CD4-positive, alpha-beta T cell treated with Interleukin-10 for 1 hour (primary cell): ENCODE data around the gene DIAPH2.
"Not testable (repeated sequence)": the region's sequence is repeated elsewhere in the genome, so short reads cannot be mapped to it uniquely, and the experiment has no call there.

Source experiments
- DNase-seq: peaks from one replicate; pipeline ENCODE4 v3.0.0-alpha.2; 2020

DIAPH2 gene

DNA sequence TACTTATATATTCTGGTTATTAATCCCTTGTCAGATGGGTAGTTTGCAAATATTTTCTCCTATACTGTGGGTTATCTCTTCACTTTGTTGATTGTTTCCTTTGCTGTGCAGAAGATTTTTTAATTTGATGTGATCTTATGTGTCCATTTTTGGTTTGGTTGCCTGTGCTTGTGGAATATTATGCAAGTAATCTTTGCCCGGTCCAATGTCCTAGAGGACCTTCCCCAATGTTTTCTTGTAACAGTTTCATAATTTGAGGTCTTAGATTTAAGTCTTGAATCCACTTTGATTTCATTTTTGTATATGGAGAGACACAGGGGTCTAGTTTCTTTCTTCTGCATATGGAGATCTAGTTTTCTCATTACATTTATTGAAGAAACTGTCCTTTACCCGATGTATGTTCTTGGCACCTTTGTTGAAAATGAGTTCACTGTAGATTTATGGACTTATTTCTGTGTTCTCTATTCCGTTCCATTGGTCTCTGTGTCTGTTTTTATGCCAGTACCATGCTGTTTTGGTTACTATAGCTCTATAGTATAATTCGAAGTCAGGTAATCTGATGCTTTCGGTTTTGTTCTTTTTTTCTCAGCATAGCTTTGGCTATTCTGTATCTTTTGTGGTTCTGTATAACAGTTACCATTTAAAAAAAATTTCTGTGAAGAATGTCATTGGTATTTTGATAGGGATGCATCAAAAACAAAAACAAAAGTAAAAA lies 34.7 kb downstream of the DIAPH2 start:
- DNase-seq: no peak

DNA sequence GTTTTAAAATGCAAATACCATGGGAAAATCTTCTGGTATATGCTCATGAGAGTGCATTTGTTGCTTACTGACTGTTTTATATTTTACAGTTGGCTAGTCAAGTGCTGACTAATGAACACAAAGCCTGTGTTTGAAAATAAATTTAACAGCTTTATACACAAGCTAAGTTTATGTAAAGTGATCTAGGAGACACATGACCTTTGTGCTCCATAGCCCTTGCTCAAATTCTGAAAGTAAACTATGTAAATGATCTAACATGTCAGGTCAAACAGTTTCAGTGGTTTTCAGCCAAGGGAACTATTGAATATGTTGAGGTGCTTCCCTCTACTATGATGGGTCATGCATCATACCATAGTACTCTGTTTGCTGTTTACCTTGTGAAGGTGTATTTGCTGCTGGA lies 36.7 kb downstream of the DIAPH2 start:
- DNase-seq: no peak

DNA sequence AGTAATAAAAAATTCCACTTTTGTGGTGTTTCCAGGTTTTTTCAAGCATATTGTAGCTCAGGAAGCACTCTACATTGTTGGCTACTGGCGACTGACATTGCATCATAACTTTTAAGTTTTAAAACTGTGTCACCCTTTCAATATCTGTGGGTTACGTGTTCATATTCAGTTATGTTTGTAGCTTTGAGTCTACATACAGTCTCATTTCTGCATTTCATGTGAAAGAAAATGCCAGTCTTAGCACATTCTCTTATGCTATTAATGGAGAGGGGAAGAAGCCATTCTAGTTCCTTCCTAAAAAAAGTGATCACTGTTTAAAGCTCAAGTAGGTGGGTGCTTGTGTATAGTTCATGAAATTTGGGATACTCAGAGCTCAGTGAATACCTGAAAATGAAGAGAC lies 38.1 kb downstream of the DIAPH2 start:
- DNase-seq: no peak

GRCh38 chrX:96729053-96729452 lies 44.4 kb downstream of the DIAPH2 start:
- no peak for DNase-seq

DNA sequence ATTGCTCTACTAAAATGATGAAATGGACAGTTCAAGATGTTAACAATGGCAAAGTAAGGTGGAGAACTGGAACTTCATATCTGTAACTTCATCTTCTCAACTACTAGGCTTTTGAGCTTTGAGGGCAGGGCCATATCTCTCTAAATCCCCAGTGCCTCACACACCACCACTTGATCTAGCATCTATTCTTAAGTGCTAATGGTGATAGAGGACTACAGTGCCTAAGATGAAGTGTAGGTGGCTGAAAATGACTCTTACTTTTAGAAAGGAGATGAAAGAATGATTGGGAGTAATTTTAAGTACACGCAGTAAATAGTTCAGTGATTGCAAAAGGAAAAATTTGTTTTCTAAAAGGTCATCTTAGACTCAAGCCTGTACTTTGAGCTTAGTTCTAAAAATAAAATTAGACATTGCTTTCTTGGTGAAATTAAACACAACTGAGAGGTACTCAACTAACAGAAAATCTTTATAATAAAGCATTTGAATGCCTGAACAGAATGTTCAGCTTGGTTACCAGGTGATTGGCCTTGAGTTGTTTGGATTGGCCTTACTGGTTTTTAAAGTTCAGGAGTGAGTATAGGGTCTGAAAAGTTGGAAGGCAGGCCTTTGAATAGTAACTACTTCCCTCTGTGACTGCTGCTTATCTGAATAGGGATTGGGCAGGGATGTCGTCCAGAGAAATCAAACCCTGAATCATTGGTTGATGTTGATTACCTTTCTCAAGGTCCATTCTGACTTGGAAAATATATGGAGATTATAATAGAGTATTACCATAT lies 45.4 kb downstream of the DIAPH2 start:
- no peak for DNase-seq

DNA sequence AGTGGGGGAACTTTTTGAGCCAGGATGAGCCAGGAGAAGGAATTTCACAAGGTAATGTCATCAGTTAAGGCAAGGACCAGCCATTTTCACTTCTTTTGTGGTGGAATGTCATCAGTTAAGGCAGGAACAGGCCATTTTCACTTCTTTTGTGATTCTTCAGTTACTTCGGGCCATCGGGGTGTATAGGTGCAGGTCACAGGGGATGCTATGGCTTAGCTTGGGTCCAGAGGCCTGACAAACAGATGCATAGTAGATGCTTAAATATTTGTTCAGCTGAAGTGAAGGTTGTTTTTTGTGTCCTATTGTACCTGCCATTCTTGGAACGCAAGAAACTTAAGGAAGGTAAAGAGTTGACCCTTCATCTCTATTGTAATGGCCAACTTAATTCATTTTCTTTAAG lies 46.4 kb downstream of the DIAPH2 start:
- not testable (repeated sequence) for DNase-seq

DNA sequence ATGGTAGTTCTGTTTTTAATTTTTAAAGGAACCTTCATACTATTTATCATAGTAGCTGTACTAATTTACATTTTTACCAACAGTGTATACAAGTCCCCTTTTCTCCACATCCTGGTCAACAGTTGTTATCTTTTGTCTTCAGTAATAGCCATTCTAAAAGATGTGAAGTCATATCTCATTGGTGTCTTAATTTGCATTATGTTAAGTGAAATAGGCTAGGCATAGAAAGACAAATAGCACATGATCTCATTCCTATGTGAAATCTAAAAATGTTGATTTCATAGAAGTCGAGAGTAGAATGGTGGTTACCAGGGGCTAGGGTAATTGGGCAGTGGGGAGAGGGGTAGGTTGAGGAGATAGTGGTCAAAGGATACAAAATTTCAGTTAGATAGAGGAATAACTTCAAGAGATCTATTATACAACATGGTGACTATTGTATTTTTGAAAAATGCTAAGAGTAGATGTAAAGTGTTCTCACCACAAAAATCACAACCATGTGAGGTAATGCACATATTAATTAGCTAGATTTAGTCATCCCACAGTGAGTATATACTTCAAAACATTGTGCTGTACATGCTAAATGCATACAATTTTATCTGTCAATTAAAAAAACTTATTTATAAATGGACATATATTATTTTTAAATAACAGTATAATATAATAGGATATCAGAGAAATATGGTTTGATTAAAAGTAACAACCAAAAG lies 58.9 kb downstream of the DIAPH2 start:
- no peak for DNase-seq

GRCh38 chrX:96752781-96753180 lies 68.1 kb downstream of the DIAPH2 start:
- DNase-seq: no peak

GRCh38 chrX:96753230-96753629 lies 68.6 kb downstream of the DIAPH2 start:
- no peak for DNase-seq

DNA sequence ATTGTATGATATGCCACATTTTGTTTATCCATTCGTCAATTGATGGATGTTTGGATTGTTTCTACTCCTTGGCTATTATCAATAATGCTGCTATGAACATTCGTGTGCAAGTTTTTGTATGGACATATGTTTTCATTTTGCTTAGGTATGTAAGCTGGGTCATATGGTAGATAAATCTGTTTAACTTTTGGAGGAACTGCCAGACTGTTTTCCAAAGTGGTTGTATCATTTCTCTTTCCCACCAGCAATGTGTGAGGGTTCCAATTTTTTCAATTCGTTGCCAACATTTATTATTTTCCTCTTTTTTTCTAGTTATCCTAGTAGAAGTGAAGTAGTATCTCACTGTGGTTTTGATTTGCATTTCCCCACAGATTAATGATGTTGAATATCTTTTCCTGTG lies 71.8 kb downstream of the DIAPH2 start:
- DNase-seq: no peak

- no peak for DNase-seq
Observed at GRCh38 chrX:96761566-96761965, 76.9 kb downstream of the DIAPH2 start.

DNA sequence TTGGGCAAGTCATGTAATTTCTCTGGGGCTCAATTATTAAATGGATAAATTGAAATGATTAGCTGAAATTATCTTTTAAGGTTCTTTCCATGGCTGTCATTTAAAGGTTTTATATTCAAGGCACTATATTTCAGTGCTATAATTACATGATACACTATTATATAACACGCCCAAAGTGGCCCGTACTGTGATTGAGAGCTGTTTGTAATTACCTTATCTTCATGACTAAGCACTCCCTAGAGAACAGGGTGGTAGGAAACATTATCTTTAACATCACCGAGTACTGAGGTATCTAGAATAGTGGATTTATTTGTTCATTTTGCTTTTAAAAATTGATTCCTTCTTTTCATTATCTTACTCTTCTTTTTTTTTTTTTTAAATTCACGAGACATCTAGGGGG lies 79.0 kb downstream of the DIAPH2 start:
- DNase-seq: no peak

GRCh38 chrX:96764864-96765263 lies 80.2 kb downstream of the DIAPH2 start:
- no peak for DNase-seq

GRCh38 chrX:96770315-96770714 lies 85.7 kb downstream of the DIAPH2 start:
- DNase-seq: peak; percentile 1

DNA sequence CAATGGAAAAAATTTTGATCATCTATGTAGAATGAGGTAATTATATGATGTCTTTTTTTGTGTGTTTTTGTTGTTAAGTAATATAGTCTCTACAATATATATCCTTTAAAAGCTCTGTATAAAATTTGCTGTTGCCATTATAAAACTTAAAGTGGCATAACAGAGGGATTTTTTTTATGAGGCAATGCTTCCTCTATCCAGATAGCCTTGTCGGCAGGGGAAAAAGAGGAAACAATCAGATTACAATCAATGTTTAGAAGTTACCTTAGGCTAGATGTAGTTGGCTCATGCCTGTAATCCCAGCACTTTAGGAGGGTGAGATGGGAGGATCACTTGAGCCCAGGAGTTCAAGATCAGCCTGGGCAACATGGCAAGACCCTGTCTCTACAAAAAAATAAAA lies 86.8 kb downstream of the DIAPH2 start:
- DNase-seq: no peak

DNA sequence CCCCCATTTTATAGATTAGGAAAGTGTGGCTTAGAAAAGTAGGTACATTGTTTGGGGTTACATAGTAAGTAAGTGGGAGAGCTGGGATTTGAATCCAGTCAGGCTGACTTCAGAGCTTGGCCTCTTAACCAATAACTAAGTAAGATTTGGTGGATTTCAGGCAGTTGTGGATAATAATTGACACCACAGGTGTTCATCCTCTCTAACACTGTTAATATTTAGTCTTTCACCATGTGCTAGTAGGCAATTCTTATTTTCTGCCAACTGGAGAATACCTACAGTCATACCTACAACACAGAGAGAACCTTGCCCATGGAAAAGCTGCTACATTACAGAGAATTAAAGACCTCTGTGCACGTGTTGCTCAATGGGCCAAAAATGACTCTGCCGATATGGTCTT lies 89.5 kb downstream of the DIAPH2 start:
- DNase-seq: no peak

GRCh38 chrX:96776966-96777365 lies 92.3 kb downstream of the DIAPH2 start:
- no peak for DNase-seq

DNA sequence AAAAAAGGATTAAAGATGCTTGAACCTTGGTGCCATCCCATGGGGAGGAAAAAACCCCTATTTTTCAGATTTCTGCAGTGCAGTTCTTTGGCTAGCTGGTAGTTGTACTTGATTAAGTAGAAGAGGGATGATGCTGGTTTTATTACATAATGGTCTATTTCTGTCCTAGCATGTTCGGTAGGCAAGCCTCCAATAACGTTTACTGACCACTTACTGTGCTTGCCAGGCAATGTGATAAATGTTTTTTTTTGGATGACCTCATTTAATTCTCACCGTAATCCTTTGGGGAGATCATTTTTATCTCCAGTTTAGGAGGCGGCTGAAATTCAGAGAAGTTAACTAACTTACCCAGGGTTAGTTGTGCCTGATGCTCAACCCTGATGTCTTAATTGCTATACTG lies 106.9 kb downstream of the DIAPH2 start:
- no peak for DNase-seq

GRCh38 chrX:96792047-96792446 lies 107.4 kb downstream of the DIAPH2 start:
- no peak for DNase-seq

DNA sequence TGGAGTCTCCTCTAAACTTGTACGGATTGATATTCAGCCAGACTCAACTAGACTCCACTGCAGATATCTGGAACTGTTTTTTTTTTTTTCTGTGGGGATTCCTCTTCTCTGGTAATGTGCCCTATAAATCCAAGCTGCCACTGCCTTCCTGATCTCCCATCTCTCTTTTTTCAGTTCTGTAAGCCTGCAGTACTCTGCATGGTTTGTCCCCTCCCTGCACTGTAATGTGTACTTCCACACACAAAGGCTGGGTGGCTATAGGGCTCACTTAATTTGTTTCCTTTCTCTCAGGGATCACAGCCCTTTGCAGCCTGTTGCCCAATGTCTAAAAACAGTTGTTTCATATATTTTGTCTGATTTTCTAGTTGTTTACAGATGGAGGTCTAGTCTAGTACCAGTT lies 114.3 kb downstream of the DIAPH2 start:
- no peak for DNase-seq

- no peak for DNase-seq
Observed at GRCh38 chrX:96807318-96807717, 122.7 kb downstream of the DIAPH2 start.

- DNase-seq: no peak
Observed at GRCh38 chrX:96820935-96821334, 136.3 kb downstream of the DIAPH2 start.

- DNase-seq: no peak
Observed at GRCh38 chrX:96824166-96824565, 139.5 kb downstream of the DIAPH2 start.

GRCh38 chrX:96833333-96833732 lies 148.7 kb downstream of the DIAPH2 start:
- no peak for DNase-seq
